Neural progenitor cell (in vitro differentiated cells): ENCODE results near the gene MARK3. TPM values are rescaled to one million over a fixed set of nuclear protein-coding genes. Genes with fewer than 3 reads are reported as not detected.

Experiments used
- DNase-seq: peaks from one replicate; pipeline ENCODE4 v3.0.0-alpha.2; 2016; ENCODE audit warnings: low spot score
- H2AFZ ChIP-seq: fragments of 200-600 bp; sonication (generic); replicated peaks from 2 replicates; pipeline ENCODE4 v1.6.1; 2016; ENCODE audit warnings: antibody characterized with exemption
- H3F3A ChIP-seq: fragments of 200-600 bp; sonication (generic); 2 replicates; pipeline ENCODE4 v1.6.1; 2016; ENCODE audit warnings: antibody characterized with exemption, low read depth
- H3K27ac ChIP-seq: fragments of 200-600 bp; sonication (generic); 2 replicates; pipeline ENCODE4 v1.5.1; 2016; ENCODE audit warnings: mild to moderate bottlenecking
- H3K27me3 ChIP-seq: fragments of 200-600 bp; sonication (generic); 2 replicates; pipeline ENCODE4 v1.6.1; 2016; ENCODE audit warnings: mild to moderate bottlenecking, moderate library complexity
- H3K36me3 ChIP-seq: fragments of 200-600 bp; sonication (generic); 2 replicates; pipeline ENCODE4 v1.5.1; 2016
- H3K4me1 ChIP-seq: fragments of 200-600 bp; sonication (generic); 2 replicates; pipeline ENCODE4 v1.6.1; 2016; ENCODE audit warnings: mixed run types
- H3K4me2 ChIP-seq: fragments of 200-600 bp; sonication (generic); 2 replicates; pipeline ENCODE4 v1.6.1; 2016
- H3K4me3 ChIP-seq: fragments of 200-600 bp; sonication (generic); 2 replicates; pipeline ENCODE4 v1.5.1; 2016
- H3K79me2 ChIP-seq: fragments of 200-600 bp; sonication (generic); 2 replicates; pipeline ENCODE4 v1.6.1; 2016; ENCODE audit warnings: low read depth
- H3K9ac ChIP-seq: fragments of 200-600 bp; sonication (generic); 2 replicates; pipeline ENCODE4 v1.6.1; 2016
- H3K9me3 ChIP-seq: fragments of 200-600 bp; sonication (generic); 2 replicates; pipeline ENCODE4 v1.5.1; 2016; ENCODE audit warnings: low read depth
- H4K20me1 ChIP-seq: fragments of 200-600 bp; sonication (generic); 2 replicates; pipeline ENCODE4 v1.6.1; 2016; ENCODE audit warnings: low read depth
- H3K27ac Mint-ChIP-seq: 3 replicates; pipeline ENCODE4 v1.8.0; 2021; ENCODE audit warnings: mixed read lengths
- H3K27me3 Mint-ChIP-seq: 2 replicates; pipeline ENCODE4 v1.8.0; 2022; ENCODE audit warnings: low read depth, mild to moderate bottlenecking, inconsistent platforms, moderate library complexity, mixed read lengths; ENCODE audit not compliant: insufficient read depth
- H3K36me3 Mint-ChIP-seq: 3 replicates; pipeline ENCODE4 v1.8.0; 2021; ENCODE audit warnings: mixed read lengths
- H3K4me1 Mint-ChIP-seq: 3 replicates; pipeline ENCODE4 v1.8.0; 2021; ENCODE audit warnings: mixed read lengths
- H3K4me3 Mint-ChIP-seq: 3 replicates; pipeline ENCODE4 v1.8.0; 2021; ENCODE audit warnings: mild to moderate bottlenecking, moderate library complexity, mixed read lengths
- H3K9me3 Mint-ChIP-seq: 3 replicates; pipeline ENCODE4 v1.8.0; 2020; ENCODE audit warnings: mixed read lengths
- EZH2 ChIP-seq: fragments of 200-600 bp; sonication (generic); IDR thresholded peaks from 2 replicates; pipeline ENCODE4 v1.6.1; 2017; ENCODE audit warnings: antibody characterized with exemption, mild to moderate bottlenecking, moderate library complexity
- EZH2phosphoT487 ChIP-seq: fragments of 200-600 bp; sonication (generic); IDR thresholded peaks from 2 replicates; pipeline ENCODE4 v1.6.1; 2017; ENCODE audit warnings: antibody characterized with exemption
- total RNA-seq: library from RNA; depleted of rRNA; stranded (reverse); fragments of >200 nt; gene quantifications from 2 replicates; pipeline ENCODE4 v1.2.3, GENCODE V29; 2015; ENCODE audit warnings: low replicate concordance
- TF ChIP-seq, protein P1 (sequence below): fragments of 200-600 bp; sonication (generic); IDR thresholded peaks from 2 replicates; pipeline ENCODE4 v1.5.1; 2017; ENCODE audit warnings: antibody characterized with exemption, mild to moderate bottlenecking

MARK3 gene
- total RNA-seq, 1 donor from 2014 or later = 80.7 TPM

DNA sequence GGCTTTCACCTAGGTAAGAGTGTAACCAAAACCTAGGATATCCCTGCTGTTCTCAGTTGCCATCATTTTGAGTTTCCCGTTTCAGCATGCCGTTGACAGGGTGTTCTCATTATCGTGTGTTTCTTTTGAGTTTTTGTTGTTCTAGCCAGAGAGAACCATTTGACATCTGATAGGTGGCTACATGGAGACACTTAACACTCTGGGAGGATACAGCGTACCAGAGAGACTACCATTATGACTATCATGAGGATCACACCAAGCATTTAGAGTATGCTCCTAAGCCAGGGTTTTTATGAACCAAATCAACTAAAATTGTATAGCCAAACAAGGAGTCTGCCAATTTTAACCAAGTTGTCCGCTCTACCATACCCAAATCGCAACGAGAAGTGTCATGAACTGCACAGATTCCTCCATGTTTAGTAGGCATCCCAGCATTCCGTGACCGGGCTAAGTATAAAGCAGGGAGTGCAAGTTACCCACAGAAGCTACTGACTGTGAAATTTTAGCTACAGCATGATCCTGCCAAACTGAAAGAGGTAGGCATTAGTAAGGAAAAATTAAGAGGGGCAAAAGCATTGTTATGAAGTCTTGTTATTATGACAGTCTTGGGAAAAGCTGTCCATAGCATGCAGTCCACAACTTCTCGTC is 48.8 kb downstream of the MARK3 start:
- DNase-seq = no peak
- no peaks in the 10 kb centered on the region for H3K4me1 Mint-ChIP-seq
- Histone ChIP-seq H3K9ac (no peak overlapping the region), H3K4me1 (no peaks in the 10 kb centered on the region), H3K27me3 (no peaks in the 10 kb centered on the region), H3F3A (no peaks in the 10 kb centered on the region), H3K79me2 (peaks cover 89% of the 10 kb centered on the region), H3K4me2 (no peak overlapping the region), H3K9me3 (no peaks in the 10 kb centered on the region), H4K20me1 (peaks cover 4% of the 10 kb centered on the region), H3K36me3 (no peaks in the 10 kb centered on the region), H3K27ac (peak overlapping the region; percentile 21), H3K4me3 (no peak overlapping the region), H2AFZ (no peak overlapping the region)
- no peak overlapping the region for H3K4me3 Mint-ChIP-seq
- no peaks in the 10 kb centered on the region for H3K9me3 Mint-ChIP-seq
- peaks cover 22% of the 10 kb centered on the region for H3K36me3 Mint-ChIP-seq
- no peak overlapping the region for H3K27ac Mint-ChIP-seq
- no peak for TF ChIP-seq EZH2
- peaks cover 2% of the 10 kb centered on the region for H3K27me3 Mint-ChIP-seq

GRCh38 chr14:103434868-103435442 is 49.7 kb downstream of the MARK3 start:
- DNase-seq = no peak
- H2AFZ ChIP-seq = no peak overlapping the region
- H3K79me2 ChIP-seq = peaks cover 90% of the 10 kb centered on the region
- H3K9ac ChIP-seq = no peak overlapping the region
- Mint-ChIP-seq H3K4me3 (no peak overlapping the region), H3K9me3 (no peaks in the 10 kb centered on the region), H3K36me3 (peaks cover 26% of the 10 kb centered on the region), H3K27ac (no peak overlapping the region), H3K27me3 (peaks cover 2% of the 10 kb centered on the region), H3K4me1 (no peaks in the 10 kb centered on the region)
- H3K27ac ChIP-seq = no peak overlapping the region
- no peaks in the 10 kb centered on the region for H3F3A ChIP-seq
- H4K20me1 ChIP-seq = no peaks in the 10 kb centered on the region
- H3K4me1 ChIP-seq = no peaks in the 10 kb centered on the region
- H3K36me3 ChIP-seq = no peaks in the 10 kb centered on the region
- TF ChIP-seq EZH2phosphoT487 = no peak
- TF ChIP-seq EZH2 = no peak
- TF ChIP-seq, protein P1, sequence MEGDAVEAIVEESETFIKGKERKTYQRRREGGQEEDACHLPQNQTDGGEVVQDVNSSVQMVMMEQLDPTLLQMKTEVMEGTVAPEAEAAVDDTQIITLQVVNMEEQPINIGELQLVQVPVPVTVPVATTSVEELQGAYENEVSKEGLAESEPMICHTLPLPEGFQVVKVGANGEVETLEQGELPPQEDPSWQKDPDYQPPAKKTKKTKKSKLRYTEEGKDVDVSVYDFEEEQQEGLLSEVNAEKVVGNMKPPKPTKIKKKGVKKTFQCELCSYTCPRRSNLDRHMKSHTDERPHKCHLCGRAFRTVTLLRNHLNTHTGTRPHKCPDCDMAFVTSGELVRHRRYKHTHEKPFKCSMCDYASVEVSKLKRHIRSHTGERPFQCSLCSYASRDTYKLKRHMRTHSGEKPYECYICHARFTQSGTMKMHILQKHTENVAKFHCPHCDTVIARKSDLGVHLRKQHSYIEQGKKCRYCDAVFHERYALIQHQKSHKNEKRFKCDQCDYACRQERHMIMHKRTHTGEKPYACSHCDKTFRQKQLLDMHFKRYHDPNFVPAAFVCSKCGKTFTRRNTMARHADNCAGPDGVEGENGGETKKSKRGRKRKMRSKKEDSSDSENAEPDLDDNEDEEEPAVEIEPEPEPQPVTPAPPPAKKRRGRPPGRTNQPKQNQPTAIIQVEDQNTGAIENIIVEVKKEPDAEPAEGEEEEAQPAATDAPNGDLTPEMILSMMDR = no peak
- no peaks in the 10 kb centered on the region for H3K27me3 ChIP-seq
- H3K9me3 ChIP-seq = no peaks in the 10 kb centered on the region
- H3K4me3 ChIP-seq = no peak overlapping the region
- no peak overlapping the region for H3K4me2 ChIP-seq

DNA sequence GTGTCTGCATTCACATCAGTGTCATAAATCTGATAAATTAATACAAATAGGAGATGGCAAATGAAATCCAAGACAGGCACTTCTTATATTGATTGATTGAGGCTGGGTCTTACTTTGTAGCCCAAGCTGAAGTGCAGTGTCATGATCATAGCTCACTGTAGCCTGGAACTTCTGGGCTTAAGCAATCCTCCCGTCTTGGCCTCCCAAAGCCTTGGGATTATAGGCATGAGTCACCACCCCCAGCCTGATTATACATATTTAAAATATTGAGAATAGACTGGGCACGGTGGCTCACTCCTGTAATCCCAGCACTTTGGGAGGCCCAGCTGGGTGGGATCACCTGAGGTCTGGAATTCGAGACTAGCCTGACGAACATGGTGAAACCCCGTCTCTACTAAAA is 51.3 kb downstream of the MARK3 start:
- DNase-seq = no peak
- peaks cover 90% of the 10 kb centered on the region for H3K79me2 ChIP-seq
- no peak overlapping the region for H3K4me3 ChIP-seq
- Mint-ChIP-seq H3K36me3 (peaks cover 29% of the 10 kb centered on the region), H3K27ac (no peak overlapping the region), H3K4me3 (no peak overlapping the region), H3K4me1 (no peaks in the 10 kb centered on the region), H3K27me3 (no peaks in the 10 kb centered on the region), H3K9me3 (no peaks in the 10 kb centered on the region)
- no peaks in the 10 kb centered on the region for H3K9me3 ChIP-seq
- no peak overlapping the region for H3K9ac ChIP-seq
- no peaks in the 10 kb centered on the region for H3F3A ChIP-seq
- H4K20me1 ChIP-seq = no peaks in the 10 kb centered on the region
- H3K4me2 ChIP-seq = no peak overlapping the region
- H3K4me1 ChIP-seq = no peaks in the 10 kb centered on the region
- TF ChIP-seq, protein P1 = no peak
- TF ChIP-seq EZH2 (no peak), EZH2phosphoT487 (no peak)
- H2AFZ ChIP-seq = no peak overlapping the region
- H3K27ac ChIP-seq = no peak overlapping the region
- H3K27me3 ChIP-seq = no peaks in the 10 kb centered on the region
- H3K36me3 ChIP-seq = no peaks in the 10 kb centered on the region

GRCh38 chr14:103442288-103442687 is 57.1 kb downstream of the MARK3 start:
- H3K9me3 ChIP-seq = no peaks in the 10 kb centered on the region
- no peak overlapping the region for H2AFZ ChIP-seq
- H3K4me3 ChIP-seq = no peak overlapping the region
- no peak for DNase-seq
- Mint-ChIP-seq H3K36me3 (peaks cover 18% of the 10 kb centered on the region), H3K4me3 (no peak overlapping the region), H3K9me3 (no peaks in the 10 kb centered on the region), H3K4me1 (peaks cover 11% of the 10 kb centered on the region), H3K27me3 (no peaks in the 10 kb centered on the region), H3K27ac (no peak overlapping the region)
- no peaks in the 10 kb centered on the region for H3K4me1 ChIP-seq
- H3K4me2 ChIP-seq = no peak overlapping the region
- peaks cover 17% of the 10 kb centered on the region for H4K20me1 ChIP-seq
- H3K9ac ChIP-seq = no peak overlapping the region
- peaks cover 89% of the 10 kb centered on the region for H3K79me2 ChIP-seq
- no peaks in the 10 kb centered on the region for H3K36me3 ChIP-seq
- H3K27me3 ChIP-seq = no peaks in the 10 kb centered on the region
- no peak overlapping the region for H3K27ac ChIP-seq
- no peak for TF ChIP-seq EZH2phosphoT487
- TF ChIP-seq, protein P1 = no peak
- TF ChIP-seq EZH2 = no peak
- no peaks in the 10 kb centered on the region for H3F3A ChIP-seq
